ENCODE data around the gene PDGFD.

PDGFD gene

GRCh38 chr11:104000798-104001197 is 163.1 kb downstream of the PDGFD start:
- DNase-seq (ENCODE audit: low read depth), result no peak

GRCh38 chr11:103998826-103999508 is 165.0 kb downstream of the PDGFD start:
- no peak for DNase-seq (ENCODE audit: low read depth)

DNA sequence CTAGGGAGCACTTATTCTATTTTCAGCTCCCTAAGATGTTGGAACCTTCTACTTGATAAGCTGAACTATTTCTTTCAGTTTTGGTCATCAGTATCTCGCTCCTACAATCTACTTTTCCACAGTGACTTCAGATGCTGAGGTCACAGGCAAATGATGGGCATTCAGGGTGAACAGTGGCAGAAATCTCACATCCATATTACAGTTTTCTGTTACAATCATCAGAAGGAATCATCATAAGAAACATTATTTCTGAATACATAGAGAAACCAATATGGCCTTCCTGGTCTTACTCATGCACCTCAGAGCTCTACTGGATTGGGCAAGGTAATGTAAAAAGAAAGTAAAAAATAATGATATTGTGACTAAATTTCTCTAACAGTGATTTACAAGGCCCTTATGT is 166.9 kb downstream of the PDGFD start:
- no peak for DNase-seq (ENCODE audit: low read depth)

- no peak for DNase-seq (ENCODE audit: low read depth)
Measured at GRCh38 chr11:103995896-103996295, 168.1 kb downstream of the PDGFD start.

- DNase-seq (ENCODE audit: low read depth), result no peak
Measured at GRCh38 chr11:103994518-103994917, 169.4 kb downstream of the PDGFD start.

DNA sequence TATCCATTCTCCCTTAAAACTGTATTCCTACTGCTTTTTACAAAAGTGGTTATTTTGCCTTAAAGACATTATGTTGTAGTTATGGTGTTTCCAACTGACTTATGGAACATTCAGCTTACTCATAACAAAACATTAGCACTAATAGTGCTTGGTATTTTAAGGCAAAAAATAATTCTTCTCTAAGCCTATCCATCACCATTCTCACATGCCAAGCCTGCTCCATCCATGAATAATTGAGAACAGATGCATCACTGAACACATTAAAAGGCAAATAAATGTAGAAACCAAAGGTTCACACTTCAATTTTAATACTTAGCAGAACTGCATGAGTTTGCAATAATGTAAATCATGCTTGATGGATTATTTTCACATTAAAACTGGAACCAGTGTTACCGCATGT is 169.9 kb downstream of the PDGFD start:
- no peak for DNase-seq (ENCODE audit: low read depth)

GRCh38 chr11:103993507-103993906 is 170.4 kb downstream of the PDGFD start:
- DNase-seq (ENCODE audit: low read depth), result no peak

DNA sequence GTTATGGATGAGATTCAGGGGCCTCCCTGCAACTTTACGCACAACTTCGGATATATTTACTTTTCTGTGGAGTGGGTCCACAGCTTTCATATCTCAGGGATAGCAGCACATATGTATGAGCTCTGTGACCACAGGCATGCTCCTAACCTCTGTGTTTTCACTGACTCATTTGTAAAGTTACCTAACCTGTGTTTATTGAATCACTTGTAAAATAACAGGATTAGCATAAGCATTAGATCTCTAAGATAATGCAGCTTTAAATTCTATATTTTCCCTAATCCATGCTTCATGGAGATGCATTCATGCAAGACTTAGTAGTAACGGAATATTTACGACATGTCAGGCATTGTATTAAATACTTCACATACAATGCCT is 175.4 kb downstream of the PDGFD start:
- no peak for DNase-seq (ENCODE audit: low read depth)

- no peak for DNase-seq (ENCODE audit: low read depth)
Measured at GRCh38 chr11:103987629-103988594, 176.0 kb downstream of the PDGFD start.

GRCh38 chr11:103985041-103985440 is 178.9 kb downstream of the PDGFD start:
- no peak for DNase-seq (ENCODE audit: low read depth)

- DNase-seq (ENCODE audit: low read depth), result no peak
Measured at GRCh38 chr11:103980108-103980507, 183.8 kb downstream of the PDGFD start.

GRCh38 chr11:103978616-103979595 is 185.0 kb downstream of the PDGFD start:
- DNase-seq (ENCODE audit: low read depth), result no peak

- no peak for DNase-seq (ENCODE audit: low read depth)
Measured at GRCh38 chr11:103972013-103972412, 191.9 kb downstream of the PDGFD start.

- no peak for DNase-seq (ENCODE audit: low read depth)
Measured at GRCh38 chr11:103970701-103971249, 193.2 kb downstream of the PDGFD start.

GRCh38 chr11:103968685-103969084 is 195.3 kb downstream of the PDGFD start:
- no peak for DNase-seq (ENCODE audit: low read depth)

DNA sequence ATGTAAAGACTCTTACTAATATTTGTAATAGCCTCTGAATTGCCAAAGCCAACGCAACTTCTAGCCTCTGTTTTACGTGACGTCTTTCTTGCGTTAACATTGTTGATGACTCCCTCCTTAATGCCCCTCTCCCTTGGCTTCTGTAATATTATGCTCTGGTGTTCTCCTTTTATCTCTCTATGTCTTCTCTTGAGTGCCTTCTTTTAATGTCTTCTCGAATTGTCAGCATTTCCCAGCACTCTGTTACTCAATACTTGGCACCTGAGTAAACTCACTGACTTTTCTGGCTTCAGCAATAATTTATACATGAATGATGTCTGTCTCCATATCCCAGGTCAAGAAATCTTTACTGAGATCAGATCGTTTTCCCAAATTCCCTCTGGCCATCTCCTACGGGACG is 196.0 kb downstream of the PDGFD start:
- no peak for DNase-seq (ENCODE audit: low read depth)

GRCh38 chr11:103964390-103964789 is 199.6 kb downstream of the PDGFD start:
- DNase-seq (ENCODE audit: low read depth), result no peak

DNA sequence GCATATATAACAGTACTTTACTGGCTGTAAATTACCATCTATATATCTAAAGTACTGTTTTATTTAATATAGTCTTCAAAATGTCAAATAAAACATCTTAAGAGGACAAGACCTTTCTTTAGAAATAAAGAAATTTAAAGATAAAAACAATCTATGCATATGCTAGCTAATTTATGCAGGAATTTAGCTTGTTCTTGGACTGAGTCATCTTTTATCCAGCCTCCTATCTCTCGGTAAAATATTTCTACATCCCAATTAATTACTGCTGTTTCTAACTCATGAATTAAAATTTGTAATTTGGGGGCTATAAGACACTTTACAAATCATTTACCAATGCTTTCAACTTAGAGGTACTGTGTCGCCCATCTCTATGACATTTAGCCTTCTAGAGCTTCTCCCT is 200.3 kb downstream of the PDGFD start:
- no peak for DNase-seq (ENCODE audit: low read depth)

GRCh38 chr11:103961010-103961409 is 202.9 kb downstream of the PDGFD start:
- no peak for DNase-seq (ENCODE audit: low read depth)

- DNase-seq (ENCODE audit: low read depth), result no peak
Measured at GRCh38 chr11:103960108-103960507, 203.8 kb downstream of the PDGFD start.

DNA sequence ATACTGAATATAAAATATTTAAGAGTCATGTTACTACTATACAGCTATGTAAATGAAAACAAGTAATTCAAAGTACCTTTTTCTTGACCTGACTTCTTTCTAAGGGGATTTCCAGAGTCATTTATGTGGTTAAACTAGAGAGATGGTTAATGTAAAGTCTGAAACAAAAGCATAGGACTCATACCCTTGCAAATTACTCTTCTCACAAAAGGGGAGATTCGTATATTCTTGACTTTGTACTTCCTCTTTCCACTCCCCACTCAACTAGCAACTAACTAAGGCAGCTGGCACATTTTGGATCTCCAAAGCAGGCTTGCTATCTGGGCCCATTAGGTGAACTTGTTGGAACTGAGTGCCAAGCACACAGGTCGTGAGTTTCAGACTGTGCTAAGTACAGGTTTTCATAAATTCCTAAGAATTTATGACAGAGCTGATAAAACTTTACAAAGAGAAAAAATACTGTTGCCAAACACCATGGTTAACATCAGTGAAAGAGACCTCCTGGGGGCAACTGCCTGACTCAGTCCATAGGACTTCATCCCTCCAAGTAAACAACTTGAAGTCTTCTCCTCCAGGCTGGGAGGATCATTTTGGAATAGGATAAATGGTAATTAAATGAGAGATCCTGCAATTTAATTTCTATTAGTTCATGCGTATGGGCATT is 204.5 kb downstream of the PDGFD start:
- no peak for DNase-seq (ENCODE audit: low read depth)
